ENCODE data around the gene WDR37.
A peak's percentile ranks its signal among the peaks of the same experiment; 100 is the strongest.
"Not testable (repeated sequence)": the region's sequence is repeated elsewhere in the genome, so short reads cannot be mapped to it uniquely, and the experiment has no call there.

WDR37 gene

GRCh38 chr10:1104971-1105370 lies 48.8 kb downstream of the WDR37 start:
- DNase-seq (ENCODE audit: low read depth): no peak

GRCh38 chr10:1107004-1107403 lies 50.8 kb downstream of the WDR37 start:
- DNase-seq (ENCODE audit: low read depth): no peak

- no peak for DNase-seq (ENCODE audit: low read depth)
Measured at GRCh38 chr10:1107679-1108078, 51.5 kb downstream of the WDR37 start.

GRCh38 chr10:1109795-1110673 lies 53.8 kb downstream of the WDR37 start:
- DNase-seq (ENCODE audit: low read depth): peak; percentile 58

GRCh38 chr10:1110674-1111119 lies 54.5 kb downstream of the WDR37 start:
- DNase-seq (ENCODE audit: low read depth): no peak

- no peak for DNase-seq (ENCODE audit: low read depth)
Measured at GRCh38 chr10:1114315-1114714, 58.1 kb downstream of the WDR37 start.

GRCh38 chr10:1114719-1115606 lies 58.8 kb downstream of the WDR37 start:
- DNase-seq (ENCODE audit: low read depth): no peak

GRCh38 chr10:1115607-1115955 lies 59.4 kb downstream of the WDR37 start:
- no peak for DNase-seq (ENCODE audit: low read depth)

- DNase-seq (ENCODE audit: low read depth): no peak
Measured at GRCh38 chr10:1116051-1116450, 59.9 kb downstream of the WDR37 start.

- no peak for DNase-seq (ENCODE audit: low read depth)
Measured at GRCh38 chr10:1116696-1117280, 60.6 kb downstream of the WDR37 start.

GRCh38 chr10:1117651-1118050 lies 61.5 kb downstream of the WDR37 start:
- DNase-seq (ENCODE audit: low read depth): no peak

GRCh38 chr10:1118318-1118717 lies 62.1 kb downstream of the WDR37 start:
- DNase-seq (ENCODE audit: low read depth): not testable (repeated sequence)

GRCh38 chr10:1119027-1119426 lies 62.8 kb downstream of the WDR37 start:
- DNase-seq (ENCODE audit: low read depth): no peak

GRCh38 chr10:1119501-1119900 lies 63.3 kb downstream of the WDR37 start:
- DNase-seq (ENCODE audit: low read depth): no peak

- no peak for DNase-seq (ENCODE audit: low read depth)
Measured at GRCh38 chr10:1120306-1120705, 64.1 kb downstream of the WDR37 start.

- DNase-seq (ENCODE audit: low read depth): no peak
Measured at GRCh38 chr10:1120801-1121211, 64.6 kb downstream of the WDR37 start.

GRCh38 chr10:1121271-1121970 lies 65.2 kb downstream of the WDR37 start:
- DNase-seq (ENCODE audit: low read depth): no peak

- DNase-seq (ENCODE audit: low read depth): no peak
Measured at GRCh38 chr10:1122349-1122748, 66.2 kb downstream of the WDR37 start.

GRCh38 chr10:1123198-1123597 lies 67.0 kb downstream of the WDR37 start:
- no peak for DNase-seq (ENCODE audit: low read depth)

- DNase-seq (ENCODE audit: low read depth): no peak
Measured at GRCh38 chr10:1123972-1124371, 67.8 kb downstream of the WDR37 start.

GRCh38 chr10:1124796-1125195 lies 68.6 kb downstream of the WDR37 start:
- DNase-seq (ENCODE audit: low read depth): no peak

GRCh38 chr10:1126461-1126860 lies 70.3 kb downstream of the WDR37 start:
- DNase-seq (ENCODE audit: low read depth): no peak

All from T-helper 22 cell (primary cell).